Measurements from ENCODE around the gene OR2T10.
"Not testable (repeated sequence)": the region's sequence is repeated elsewhere in the genome, so short reads cannot be mapped to it uniquely, and the experiment has no call there.

OR2T10 gene

GRCh38 chr1:248597589-248597988 is at the start of gene OR2T10:
TSS of gene OR2T10 (minus strand) at chr1:248597700. CDS start at chr1:248593768, 3,932 bp downstream.
- DNase-seq (ENCODE audit: low spot score): no peak

- not testable (repeated sequence) for DNase-seq (ENCODE audit: low spot score)
Observed at GRCh38 chr1:248645178-248645577, 47.7 kb upstream of the OR2T10 start, which contains the start of gene OR2T35. TSS of gene OR2T35 (minus strand) at chr1:248645278. CDS start at chr1:248639258, 6,020 bp downstream.

DNA sequence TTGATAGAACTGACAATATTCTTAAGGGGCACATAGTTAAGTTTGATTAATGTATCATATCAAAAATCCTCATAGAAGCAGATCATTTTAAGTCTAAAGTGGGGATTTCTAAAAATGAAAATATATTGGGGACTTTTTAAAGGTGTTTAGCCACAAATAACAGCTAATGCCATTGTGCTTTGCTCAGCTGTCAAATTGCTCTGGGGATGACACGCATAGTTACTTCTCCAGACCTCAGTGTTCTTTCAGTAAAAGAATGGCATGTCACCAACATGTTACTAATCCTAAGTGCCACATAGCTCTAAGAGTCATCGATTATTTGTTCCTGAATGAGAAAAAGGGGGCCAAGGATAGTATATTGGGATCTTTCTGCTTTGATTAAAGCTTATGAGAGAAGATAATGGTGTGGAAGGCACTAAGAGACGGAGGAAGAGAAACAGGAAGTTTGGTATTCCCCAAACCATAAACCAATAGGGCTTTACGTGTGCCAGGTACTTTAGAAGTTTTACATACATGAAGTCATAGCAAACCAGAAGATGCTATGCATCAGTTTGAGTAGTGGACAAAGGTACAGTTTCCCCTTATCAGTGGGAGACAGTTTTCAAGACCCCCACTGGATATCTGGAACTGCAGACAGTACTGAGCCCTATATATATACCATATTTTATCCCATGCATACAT is 45.6 kb upstream of the OR2T10 start:
- not testable (repeated sequence) for DNase-seq (ENCODE audit: low spot score)

- not testable (repeated sequence) for DNase-seq (ENCODE audit: low spot score)
Observed at GRCh38 chr1:248641583-248641982, 44.1 kb upstream of the OR2T10 start.

DNA sequence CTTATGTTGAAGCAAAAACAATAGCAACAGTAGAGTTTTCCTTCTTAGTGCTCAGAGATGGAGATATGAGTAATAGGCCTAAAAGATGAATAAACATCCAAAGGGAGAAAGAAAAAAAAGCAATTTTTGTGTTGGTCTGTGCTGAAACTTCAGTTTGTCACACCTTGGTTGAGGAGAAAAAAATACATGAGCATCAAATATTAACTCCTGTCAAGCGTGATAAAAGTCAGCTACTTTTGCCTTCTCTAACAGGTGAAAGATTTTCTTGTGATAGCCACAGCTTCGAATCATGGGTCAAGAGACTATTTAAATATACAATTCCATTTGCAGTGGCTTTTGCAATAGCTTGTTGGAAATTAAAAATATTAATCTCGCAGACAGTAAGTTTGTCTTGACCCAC is 43.4 kb upstream of the OR2T10 start:
- DNase-seq (ENCODE audit: low spot score): not testable (repeated sequence)

GRCh38 chr1:248639652-248640051 is 42.2 kb upstream of the OR2T10 start:
- DNase-seq (ENCODE audit: low spot score): not testable (repeated sequence)

DNA sequence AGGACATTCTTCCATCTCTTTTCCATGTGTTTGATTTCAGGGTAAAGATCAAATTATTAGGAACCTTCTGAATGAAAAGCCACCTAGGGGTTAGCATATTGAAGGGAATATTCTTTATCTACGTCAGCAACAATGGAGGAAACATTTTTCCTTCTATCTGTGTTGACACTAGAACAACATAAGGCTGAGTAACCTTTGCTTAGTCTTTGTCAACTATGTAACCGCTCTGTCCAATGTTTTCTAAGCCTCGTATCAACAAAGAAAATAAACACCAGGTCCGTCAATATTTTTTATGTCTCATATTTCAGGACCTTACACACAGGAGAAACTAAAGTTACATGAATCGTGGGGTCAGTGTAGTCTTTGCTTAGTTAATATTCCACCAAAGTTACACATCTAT is 39.1 kb upstream of the OR2T10 start:
- DNase-seq (ENCODE audit: low spot score): not testable (repeated sequence)

DNA sequence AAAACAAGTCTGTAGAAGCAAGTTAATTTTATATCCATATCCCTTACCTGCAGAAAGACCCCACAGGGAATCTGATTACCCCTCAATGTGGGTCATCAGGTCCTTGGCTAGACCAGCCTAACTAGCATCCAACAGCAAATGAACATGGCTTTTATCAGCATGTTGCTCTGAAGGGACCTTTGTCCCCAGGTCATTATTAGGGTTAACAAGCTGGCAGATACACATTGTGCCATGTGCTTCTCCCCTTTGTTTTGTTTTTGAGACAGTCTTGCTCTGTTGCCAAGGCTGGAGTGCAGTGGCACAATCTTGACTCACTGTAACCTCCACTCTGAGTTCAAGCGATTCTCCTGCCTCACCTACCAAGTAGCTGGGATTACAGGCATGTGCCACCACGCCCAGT is 37.5 kb upstream of the OR2T10 start, which contains the start of gene OR2T11:
OR2T11 (minus strand) TSS at position 101 of the 400 bp plus-strand sequence. CDS start 7,963 bp downstream, outside the sequence.
- not testable (repeated sequence) for DNase-seq (ENCODE audit: low spot score)

DNA sequence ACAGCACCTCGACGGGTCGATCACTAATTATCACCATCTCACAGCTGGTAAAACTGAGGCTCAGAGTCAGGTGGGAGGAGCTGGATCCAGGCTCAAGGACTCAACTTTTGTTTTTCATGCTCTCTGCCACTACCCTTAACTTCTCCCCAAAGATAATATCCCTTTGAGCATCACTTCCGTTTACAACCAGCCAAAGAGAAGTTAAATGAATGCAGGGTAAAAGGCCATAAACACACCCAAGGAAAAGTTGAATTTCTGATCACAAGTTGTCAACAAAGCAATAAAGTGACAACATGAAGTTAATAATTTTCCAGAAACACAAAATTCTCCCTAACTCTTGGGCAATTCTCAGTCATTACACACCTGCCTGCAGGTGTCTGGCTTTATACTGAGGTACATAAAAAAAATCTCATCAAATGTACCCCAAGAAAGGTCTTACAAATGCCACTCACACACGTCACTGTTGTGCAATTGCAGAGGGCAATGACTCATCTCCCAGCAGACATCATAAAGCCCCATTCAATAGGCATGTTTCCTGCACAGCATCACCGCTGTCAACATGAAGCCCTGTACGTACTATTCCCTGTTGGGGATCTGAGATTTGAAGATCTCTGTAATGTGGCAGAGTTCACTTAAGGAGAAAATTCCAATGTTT is 34.0 kb upstream of the OR2T10 start:
- DNase-seq (ENCODE audit: low spot score): no peak

DNA sequence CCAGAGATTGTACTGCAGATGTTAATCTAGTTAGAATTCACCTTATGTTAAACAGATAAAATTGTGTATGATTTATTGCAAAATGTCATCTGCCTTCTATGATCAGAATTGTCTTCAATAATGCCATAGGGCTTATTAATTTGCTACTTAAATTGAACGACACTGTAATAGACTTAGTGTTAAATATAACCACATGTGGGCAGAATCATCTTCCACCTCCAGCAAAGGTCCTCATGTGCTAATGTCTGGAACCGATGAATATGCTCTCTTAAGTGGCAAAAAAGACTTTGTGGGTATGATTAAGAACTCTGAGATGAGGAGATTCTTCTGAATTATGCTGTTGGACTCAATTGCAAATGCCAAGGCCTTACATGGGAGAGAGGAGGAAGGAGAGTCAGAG is 33.1 kb upstream of the OR2T10 start:
- no peak for DNase-seq (ENCODE audit: low spot score)

DNA sequence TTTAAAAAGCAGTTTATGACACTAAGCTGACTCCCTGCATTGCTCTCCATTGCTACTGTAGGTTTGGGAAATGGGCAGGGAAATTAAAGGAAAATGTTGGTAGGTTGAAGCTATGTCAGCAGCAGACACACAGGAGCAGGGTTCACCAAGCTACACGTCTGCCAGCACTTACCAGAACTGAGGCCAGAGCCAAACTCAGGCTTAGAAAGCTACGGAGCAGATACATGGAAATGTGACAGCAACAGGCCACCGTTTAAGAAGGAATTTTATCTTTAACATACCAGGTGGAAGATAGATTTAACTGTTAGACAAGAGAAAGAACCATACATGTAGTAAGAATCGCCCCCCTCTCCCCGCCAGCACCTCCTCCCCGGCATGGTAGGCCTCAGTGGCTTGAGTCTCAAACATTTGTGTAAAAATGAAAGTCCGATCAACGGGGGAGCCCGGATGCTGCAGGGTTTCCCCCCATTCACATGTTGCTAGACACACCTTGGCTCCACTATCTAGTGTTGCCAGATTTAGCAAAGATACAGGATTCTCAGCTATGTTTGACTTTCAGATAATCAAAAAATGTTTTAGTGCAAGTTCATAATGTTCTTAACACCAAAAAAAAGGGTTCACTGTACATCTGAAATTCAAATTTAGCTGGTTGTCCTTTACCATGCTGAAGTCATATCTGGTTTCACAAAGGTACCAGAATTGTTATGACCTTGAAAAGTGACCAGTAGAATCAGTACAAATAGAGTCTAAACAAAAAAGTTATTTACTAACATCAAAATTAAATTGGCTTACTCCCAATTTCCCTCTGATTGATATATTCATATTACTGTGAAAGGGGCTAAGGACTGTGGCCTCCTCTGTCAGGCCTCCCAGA is 30.7 kb upstream of the OR2T10 start:
- no peak for DNase-seq (ENCODE audit: low spot score)

GRCh38 chr1:248625971-248626370 is 28.5 kb upstream of the OR2T10 start:
- no peak for DNase-seq (ENCODE audit: low spot score)

GRCh38 chr1:248625166-248625565 is 27.7 kb upstream of the OR2T10 start:
- DNase-seq (ENCODE audit: low spot score): no peak

DNA sequence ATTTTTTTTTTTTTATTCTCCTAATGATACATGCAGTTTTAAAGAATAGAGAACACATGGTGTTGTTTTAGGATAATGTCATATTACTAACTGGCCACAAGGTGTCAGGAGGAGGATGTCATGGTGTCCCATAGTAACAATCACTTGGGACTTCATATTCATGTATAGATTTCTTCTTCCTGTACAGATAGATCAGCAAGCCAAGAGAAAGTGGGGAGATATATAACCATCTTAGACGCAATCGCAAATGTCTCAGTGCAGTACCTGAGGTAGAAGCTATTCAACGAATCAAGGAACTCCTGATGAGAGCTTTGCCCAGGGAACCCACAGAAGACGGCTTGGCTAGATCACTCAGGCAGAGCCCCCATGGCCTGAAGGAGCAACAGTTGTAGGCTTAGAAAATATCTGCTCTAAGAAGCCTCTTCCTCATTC is 25.1 kb upstream of the OR2T10 start:
- no peak for DNase-seq (ENCODE audit: low spot score)

GRCh38 chr1:248621770-248622169 is 24.3 kb upstream of the OR2T10 start:
- no peak for DNase-seq (ENCODE audit: low spot score)

DNA sequence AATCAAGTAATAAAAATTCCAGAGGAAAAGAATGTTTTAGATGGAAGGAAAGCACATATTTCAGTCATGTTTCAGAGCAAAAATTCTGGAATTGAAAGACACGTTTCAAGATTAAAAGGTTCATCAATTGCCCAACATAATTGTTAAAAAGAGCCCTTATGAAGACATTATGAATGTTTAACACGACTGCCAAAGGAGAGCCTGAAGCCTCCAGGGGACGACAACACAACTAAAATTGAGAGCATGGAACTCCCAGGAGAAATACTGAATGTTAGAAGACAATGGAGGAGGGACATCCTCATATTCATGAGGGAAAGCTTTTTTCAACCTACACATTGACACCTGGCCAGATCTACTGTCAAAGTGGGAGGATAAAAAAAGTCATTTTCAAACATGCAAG is 21.4 kb upstream of the OR2T10 start:
- DNase-seq (ENCODE audit: low spot score): no peak

DNA sequence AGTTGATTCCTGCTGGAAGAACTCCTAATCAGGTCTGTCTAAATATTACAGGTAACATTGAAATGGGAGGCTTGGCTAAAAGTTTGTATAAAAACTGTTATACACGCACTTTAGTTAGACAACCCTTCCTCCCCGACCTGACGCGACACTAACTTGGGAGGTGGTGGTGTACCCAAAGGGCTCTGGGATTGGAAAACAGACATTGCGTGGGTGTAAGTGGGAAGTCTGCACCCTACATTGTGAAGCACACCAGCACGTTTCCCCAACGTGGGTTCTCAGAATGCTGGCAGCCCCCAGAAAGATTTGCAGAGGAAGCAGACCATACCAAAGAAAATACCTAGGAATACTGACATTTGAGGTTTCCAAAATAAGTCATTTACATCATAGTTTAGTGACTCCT is 20.6 kb upstream of the OR2T10 start:
- no peak for DNase-seq (ENCODE audit: low spot score)

DNA sequence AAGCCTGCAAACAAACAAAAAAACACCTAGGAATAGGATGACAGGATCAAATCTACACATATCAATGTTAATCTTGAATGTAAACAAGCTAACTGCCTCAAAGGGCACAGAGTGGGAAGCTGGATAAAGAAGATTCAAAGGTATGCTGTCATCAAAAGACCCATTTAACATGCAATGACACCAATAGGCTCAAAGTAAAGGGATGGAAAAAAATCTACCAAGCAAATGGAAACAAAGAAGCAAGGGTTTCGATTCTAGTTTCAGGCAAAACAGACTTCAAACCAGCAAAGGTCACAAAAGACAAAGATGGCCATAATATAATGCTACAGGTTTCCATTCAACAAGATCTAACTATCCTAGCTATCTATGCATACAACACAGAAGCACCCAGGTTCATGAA is 16.2 kb upstream of the OR2T10 start:
- no peak for DNase-seq (ENCODE audit: low spot score)

DNA sequence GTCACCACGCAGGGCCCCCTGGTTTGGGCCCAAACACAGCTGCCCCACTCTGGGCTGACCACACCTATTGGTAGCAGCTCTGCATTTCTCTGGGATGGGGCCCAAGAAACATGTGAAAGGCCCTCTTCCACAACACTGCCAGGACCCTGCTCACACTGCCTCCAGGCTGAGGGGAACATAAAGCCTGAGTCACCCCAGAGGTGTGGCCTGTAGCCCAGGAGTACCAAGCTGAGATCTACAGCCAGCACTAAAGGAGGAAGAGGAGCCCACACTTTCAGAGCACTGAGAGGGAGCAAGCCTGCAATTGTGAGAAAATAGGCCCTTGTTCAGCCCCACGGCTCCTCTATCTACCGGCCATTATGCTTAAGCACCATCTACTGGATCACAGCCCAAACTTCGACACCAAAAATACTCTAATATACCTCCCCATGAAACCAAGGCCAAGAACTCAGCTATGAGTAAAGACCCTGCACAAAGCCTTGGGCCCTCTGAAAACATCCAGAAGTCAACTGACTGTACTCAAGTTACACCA is 14.4 kb upstream of the OR2T10 start:
- no peak for DNase-seq (ENCODE audit: low spot score)

GRCh38 chr1:248610301-248610700 is 12.8 kb upstream of the OR2T10 start:
- no peak for DNase-seq (ENCODE audit: low spot score)

DNA sequence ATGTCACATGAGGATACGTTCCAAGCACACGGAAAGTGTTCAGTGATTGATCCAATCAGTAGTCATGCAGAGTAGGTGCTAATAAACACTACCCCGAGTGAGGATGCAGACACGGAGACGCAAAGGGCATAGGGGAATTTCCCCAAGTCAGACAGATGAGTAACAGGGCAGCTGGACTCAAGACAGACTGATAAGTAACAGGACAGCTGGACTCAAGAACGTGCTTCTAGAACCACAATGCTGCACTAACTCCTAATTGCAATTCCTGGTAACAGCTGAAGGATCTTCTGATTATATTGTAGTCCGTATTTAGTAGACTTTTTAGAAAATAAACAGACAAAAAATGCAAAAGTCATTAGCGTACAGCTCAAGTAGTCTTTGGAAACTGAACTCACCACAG is 1.9 kb upstream of the OR2T10 start:
- DNase-seq (ENCODE audit: low spot score): no peak

DNA sequence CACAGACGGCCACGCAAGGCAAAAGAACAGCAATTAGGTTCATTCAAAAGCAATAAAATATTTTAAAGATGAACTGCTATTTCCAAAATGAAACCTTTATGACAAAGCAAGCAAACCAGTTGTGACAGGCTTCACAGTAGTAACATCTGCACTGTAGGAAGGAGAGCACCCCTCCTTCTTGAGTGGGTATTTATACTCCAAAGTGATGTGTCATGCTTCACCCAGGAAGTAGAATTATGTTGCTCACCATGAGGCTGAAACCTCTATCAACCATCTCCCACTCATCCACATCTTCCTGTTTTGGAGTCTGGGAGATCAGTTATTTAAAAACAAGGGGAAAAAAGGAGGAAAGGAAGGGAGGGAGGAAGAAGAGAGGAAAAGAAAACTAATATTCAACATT is 885 bp downstream of the OR2T10 start:
- no peak for DNase-seq (ENCODE audit: low spot score)
